ENCODE results near the gene DCAF15.
A peak's percentile ranks its signal among the peaks of the same experiment; 100 is the strongest.
"Not testable (repeated sequence)": the region's sequence is repeated elsewhere in the genome, so short reads cannot be mapped to it uniquely, and the experiment has no call there.

Gene DCAF15

DNA sequence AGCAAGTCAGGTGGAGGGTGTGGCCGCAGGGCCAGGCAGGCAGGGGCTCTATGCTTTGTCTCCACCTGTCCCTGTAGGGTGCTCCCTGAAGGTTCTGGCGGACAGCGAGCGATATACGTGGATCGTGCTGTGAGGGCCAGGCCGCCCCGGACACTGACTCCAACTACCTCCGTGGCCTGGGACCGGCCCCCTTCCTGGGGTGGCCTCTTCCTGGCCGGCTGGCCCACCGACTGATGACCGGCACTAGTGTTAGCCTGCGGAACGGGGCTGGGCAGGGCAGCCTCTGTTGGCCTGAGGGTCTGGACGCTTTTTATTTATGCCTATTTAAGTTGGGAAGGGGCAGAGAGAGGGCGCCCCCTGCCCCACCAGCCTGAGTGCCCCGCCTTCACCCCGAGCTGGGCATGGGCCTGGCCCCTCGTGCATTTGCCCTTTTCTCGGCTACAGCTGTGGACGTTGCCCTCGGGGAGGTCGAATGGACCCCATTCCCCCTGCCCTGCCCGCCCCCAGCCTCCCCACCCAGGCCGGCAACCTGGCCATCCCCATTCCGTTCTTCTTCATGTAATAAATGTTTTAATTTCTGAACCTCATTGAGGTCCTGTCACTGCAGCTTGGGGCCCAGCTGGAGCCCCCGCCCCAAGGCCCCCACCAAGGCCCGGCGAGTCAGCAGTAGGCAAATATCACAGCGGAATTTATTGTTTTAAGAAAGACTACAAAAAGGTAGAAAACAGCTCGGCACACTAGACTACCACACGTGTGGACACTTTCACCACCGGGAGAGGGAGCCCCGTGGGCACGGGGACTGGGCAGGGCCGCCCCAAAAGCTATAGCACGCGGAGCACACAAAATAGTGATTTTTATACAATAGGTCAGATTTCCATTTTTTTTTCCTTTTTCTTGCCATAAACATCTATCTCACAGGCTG lies 8.8 kb downstream of the DCAF15 start:
- no peak for DNase-seq

DNA sequence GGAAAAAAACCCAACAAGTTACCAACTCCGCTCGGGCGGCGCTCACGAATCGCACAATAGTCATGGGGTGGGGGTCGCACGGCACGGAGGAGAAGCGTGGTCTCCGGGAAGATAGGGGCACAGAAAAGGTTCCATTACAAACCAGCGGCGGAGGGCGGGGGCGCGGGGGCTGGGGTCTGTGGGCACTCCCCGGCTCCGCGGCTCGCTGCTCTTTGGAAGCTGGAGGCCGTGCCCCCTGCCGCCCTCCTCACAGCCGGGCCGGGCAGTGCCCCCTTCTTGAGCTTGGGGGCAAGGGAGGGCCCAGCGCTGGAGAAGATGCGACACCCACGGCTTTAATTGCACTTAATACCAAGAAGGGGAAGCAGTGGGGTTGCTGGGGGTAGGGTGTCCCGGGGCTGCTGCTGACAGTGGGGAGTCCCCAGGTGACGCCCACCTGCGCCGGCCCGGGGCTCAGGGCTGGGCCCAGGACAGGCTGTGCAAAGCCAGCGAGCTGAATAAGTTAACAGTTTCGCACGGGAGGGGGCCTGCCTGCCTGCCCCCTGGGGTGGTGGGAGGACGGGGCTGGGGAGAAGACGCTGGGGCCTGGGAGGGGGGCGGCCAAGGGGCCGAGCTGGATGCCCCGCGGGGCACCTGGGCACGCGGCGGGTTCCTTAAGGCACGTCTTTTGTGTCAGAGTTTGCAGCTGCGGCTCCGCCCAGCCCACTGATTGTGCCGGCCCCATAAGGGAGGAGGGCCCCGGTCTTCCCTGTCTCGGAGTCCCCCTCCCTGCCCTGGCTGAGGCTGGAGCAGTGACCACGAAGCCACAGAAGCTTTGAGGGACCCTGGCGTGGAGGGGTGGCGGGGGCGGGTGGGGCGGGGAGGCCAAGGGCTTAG lies 9.8 kb downstream of the DCAF15 start:
- DNase-seq = no peak

DNA sequence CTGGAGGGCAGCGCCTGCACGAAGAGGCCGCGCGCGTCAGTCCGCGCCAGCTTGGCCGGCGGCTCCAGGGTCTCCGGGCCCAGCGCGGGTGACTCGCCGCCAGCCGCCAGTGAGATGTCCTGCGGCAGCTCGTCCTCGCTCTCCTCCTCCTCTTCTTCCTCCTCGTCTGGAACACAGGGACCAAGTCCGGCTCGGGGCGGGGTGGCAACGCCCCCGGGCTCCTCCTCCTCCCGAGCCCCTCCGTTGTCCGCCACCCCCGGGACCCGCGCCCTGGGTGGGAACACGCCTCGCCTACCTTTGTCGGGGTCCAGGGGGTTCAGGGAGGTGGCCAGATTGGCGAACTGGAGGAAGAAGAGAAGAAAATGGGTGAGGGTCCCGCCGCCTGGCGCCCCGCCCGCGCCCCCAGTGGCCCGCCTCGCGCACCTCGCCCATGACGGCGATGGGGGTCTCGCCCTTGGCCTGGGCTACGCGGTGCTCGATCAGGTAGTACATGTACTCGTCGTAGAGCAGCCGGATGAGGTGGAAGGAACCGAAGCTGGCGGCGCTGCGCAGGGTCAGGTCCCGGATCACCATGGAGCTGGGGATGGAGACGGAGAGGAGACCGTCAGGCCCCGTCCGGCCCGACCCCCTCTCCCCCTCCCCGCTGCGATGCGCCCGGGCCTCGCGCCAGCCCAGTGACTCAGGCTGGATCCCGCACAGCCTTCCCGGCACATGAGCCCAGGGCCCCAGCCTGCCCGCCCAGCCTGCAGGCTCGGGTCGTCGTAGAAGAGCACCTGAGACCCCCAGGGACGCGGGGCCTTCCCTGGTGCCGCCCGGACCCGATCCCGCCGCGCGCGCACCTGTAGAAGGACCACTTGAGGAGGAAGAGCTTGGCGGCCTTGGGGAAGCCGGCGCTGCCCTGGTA lies 10.6 kb downstream of the DCAF15 start:
- peak; percentile 60 for DNase-seq

DNA sequence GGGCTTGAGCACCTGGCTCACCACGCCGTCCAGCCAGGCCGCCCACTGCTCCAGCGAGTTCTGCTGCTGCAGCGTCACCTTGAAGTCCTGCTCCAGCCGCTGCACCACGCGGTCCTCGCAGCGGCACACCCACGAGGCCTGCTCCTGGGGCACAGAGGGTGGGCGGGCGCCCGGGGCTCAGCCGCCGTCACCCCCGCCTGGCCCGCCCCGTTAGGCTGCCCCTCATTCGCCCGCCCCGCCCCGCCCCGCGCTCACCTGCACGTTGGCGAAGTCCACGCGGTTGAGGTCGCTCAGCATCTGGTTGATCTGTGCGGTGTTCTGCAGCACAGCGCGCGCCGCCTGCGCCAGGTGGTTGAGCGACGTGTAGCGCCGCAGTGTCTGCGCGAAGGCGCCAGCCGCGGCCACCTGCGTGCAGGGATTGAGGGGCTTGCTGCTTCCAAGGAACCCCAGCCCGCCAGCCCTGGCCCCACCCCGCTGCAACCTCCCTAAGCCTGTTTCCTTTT lies 11.3 kb downstream of the DCAF15 start:
- no peak for DNase-seq

DNA sequence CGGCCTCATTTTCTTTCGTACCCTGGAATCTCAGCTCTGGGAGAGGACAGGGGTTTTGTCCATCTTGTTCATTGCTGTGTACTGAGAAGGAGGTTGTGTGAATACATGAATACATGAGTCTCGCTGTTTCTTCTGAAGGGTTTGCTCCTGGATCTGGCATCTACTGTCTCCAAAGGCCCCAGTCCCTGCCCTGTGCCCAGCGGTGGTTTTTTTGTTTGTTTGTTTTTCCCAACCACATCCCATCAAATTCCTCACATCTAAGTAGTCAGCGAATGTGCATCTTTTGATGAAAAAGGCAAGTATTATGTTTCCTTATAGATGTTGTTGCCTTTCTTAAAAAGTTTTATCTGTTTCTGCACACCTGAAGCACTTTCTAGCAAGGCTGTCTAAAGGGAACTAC lies 12.5 kb downstream of the DCAF15 start:
- DNase-seq = no peak

DNA sequence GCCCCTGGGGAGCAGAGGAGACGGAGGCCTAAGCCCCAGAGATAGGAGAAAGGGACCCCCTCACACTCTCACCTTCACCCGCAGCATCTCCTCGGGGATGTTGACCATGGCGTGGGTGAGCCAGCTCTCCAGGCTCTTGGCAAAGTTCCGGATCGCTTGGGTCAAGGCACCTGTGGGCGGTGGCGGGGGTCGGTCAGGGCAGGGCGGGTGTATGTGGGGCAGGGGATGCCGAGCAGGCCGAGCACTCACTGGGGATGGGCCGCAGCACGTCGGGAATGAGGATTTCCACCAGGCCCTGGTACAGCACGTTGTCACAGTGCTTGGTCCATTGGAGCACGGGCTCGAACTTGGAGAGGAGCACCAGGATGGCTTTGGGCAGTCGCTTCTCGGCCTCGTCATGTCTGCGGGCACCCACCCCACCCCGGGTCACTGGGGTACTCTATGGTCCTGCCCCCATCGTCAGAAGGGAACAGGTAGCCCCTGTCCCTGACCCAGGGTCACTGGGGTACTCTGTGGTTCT lies 13.1 kb downstream of the DCAF15 start:
- DNase-seq = no peak

DNA sequence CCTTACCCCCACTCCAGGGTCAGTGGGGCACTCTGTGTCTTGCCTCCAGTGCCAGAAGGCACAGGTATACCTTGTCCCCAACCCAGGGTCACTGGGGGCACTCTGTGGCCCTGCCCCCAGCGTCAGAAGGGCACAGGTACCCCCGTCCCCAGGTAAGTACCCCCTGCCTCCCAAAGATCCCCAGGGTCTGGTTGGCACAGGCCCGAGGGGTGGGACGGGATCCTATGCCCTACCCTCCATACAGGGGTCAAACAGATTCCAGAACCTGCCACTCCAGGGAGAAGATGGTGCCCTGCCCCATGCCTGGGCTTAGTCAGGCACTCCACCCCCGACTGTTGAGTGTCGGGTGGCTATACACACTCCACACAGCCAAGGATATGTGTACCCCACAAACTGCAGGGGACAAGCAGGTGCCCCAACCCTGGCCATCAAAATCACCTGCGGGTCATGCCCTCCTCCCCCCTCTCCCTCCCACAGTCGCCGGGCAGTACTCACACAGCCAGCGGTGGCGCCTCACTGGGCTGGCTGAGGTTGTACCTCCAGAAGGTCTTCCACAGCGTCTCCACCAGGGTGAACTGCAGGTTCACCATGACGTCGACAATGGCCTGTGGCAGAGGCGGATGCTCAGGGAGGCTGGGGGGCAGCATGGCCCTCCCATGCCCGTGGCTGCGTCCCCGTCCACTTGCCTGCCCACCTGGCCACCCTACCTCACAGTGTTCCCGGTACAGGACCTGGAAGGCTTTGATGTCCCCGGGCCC lies 13.8 kb downstream of the DCAF15 start:
- no peak for DNase-seq

DNA sequence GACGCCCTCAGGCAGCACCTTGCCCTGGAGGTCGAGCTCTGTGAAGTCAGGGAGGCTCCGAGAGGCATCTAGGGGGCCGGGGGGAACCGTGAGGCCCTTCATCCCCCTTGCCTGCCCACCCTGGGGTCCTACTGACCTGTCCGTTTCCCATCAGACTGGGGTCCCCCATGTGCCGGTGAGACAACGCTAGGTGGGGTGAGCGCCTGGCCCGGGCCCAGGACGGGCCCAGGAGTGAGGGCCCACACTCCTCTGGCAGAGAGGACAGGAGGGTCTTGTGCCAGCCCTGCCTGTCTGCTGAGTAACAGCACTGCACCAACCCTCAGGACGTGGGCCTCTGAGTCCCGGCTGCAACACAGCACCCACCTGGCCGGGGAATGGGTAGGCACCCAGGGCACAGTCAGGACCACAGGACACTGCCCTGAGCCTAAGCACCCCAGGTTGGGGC lies 14.4 kb downstream of the DCAF15 start:
- DNase-seq = no peak

DNA sequence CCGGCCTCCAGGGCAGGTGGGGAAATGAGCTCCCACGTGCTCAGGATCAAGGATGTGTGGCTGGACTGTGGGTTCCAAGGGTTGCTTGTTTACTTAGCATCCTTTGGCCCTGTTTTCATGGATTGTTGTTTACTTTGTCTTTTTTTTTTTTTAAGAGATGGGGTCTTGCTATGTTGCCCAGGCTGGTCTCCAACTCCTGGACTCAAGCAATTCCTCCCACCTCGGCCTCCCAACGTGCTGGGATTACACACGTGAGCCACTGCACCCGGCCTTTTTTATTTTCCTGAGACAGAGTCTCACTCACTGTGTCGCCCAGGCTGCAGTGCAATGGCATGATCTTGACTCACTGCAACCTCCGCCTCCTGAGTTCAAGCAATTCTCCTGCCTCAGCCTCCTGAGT lies 14.9 kb downstream of the DCAF15 start:
- DNase-seq = not testable (repeated sequence)

DNA sequence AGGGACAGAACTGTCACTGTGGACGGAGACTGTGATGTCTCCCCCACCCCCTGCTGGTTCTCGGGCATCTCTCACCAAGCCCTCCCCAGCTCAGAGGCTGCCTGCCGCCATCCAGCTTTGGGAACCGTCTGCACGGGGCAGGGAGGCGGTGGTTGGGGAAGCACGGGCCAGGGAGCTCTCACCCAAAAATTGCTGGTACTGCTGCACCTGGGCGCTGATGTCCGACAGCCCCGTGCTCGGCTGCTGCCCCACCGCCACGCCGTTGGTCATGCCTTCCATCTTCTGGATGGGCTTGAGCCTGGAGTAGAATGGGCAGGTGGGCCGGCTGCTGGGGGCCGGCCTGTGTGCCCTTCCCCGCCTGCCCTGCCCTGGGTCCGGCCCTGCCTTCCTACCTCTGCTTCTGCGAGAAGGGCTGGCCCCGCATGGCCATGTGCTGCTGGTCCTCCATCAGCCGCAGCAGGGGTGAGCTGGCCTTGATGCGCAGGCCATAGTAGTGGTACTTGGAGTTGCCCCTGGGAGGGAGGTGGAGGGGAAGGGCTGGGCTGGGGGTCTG lies 16.1 kb downstream of the DCAF15 start:
- DNase-seq = no peak

DNA sequence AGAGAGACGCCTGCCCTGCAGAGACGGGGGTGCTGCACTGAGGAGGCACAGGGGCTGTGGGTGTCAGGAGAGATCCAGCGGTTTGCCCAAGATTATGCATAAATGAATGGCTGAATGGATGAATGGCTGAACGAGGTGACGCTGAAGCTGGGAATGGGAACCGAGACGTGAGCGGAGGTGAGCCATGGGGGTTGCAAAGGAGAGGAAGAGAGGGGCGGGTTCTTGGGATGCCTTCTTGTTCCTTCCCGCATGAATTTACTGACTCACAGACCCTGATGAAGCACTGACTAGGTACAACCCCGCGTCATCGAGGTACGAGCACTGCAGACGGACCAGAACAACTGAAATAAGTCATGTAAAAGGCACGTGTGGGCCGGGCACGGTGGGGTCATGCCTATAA lies 16.7 kb downstream of the DCAF15 start:
- no peak for DNase-seq

DNA sequence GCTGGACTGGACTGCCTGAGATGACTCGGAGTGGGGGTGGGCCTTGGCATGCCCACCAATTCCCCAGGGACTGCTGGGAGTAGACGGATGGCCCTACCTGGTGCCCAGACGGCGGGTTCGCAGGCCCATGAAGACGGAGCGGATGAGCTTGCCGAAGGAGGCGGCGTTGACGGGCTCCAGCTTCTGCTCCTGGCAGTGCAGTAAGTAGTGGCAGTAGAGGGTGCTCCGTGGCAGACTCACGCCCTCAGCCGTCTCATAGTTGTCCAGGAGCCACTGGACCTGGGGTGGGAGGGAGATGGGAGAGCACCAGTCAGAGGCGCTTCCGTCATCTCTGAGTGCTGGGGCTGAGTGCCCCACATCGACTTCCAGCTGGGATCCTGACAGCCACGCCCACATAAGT lies 17.6 kb downstream of the DCAF15 start:
- no peak for DNase-seq

DNA sequence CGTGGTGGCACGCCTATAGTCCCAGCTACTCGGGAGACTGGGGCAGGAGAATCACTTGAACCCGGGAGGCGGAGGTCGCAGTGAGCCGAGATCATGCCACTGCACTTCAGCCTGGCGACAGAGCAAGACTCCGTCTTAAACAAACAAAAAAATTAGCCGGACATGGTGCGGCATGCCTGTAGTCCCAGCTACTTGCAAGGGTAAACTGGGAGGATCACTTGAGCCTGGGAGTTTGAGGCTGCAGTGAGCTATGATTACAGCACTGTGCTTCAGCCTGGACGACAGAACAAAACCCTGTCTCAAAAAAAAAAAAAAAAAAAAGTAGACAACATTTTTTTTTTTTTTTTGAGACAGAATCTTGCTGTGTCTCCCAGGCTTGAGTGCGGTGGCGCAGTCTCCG lies 19.6 kb downstream of the DCAF15 start:
- DNase-seq = not testable (repeated sequence)

DNA sequence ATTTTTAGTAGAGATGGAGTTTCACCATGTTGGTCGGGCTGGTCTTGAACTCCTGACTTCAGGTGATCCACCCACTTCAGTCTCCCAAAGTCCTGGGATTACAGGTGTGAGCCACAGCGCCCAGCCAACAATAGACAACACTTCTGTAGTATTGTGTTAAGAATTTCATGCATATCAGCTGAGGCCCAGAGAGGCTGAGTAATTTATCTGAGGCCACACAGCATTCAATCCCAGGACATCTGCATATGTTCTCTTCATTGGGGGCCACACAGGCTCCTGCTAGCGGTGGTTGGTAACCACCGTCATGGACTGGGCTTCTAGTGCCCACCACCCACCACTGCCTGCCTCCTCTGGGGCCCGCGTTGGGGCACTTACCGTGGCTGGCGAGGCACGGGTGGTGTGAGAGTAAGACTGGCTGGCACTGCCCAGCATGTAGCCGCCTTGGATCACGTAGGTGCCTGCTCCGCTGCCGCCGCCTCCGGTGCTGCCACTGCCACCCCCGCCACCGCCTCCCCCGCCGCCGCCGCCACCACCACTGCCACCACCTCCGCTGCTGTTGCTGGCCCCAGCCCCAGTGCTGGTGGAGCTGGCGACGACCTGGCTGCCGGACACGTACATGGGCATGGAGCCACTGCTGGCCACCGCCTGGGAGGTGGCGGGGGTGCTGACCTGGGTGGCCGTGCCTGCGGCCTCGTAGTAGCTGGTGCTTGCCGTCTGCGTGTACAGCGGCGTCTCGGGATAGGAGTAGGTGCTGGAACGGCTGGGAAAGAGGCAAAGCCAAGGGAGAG lies 20.3 kb downstream of the DCAF15 start:
- no peak for DNase-seq

DNA sequence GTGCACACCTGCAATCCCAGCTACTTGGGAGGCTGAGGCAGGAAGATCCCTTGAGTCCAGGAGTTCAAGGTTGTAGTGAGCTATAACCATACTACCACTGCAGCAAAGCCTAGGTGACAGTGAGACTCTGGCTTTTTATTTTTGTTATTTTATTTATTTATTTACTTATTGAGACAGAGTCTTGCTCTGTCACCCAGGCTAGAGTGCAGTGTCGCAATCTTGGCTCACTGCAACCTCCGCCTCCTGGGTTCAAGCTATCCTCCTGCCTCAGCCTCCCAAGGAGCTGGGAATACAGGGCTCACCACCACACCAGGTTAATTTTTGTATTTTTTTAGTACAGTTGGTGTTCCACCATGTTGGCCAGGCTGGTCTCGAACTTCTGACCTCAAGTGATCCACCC lies 21.2 kb downstream of the DCAF15 start:
- not testable (repeated sequence) for DNase-seq

DNA sequence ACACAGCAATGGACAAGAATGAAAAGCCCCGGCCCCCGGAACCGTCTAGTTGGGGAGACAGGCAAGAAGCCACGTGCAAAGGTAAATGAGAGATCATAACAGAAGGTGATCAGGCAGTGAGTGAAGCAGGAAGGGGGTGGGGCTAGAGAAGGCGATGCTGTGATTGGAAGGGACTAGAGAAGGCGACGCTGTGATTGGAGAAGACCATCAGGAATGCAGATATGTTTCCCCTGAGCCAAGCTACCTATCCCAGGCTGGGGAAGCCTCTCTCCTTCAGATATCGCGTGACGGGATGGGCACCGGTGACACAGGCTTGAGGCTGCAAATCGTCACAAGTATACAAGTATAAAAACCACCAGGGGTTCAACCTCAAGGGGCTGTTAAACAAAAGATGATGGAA lies 21.8 kb downstream of the DCAF15 start:
- DNase-seq = peak; percentile 14

DNA sequence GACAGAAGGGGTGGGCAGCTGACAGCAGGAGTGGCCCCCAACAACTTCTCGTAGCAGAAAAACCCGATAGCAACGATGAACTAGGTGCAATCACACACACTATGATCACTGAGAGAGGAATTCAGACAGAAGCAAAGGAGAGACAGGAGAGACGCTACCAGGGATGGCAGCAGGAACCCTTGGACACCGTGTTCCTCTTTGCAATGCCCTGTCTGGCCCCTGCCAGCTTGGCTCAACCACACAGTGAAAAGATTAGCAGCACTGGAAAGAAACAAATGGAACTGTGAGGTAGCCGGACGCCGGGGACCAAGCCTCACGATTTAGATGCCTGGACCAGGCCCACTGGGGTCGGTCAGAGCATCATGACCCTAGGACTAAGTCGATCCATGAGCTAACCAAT lies 23.6 kb downstream of the DCAF15 start:
- no peak for DNase-seq

DNA sequence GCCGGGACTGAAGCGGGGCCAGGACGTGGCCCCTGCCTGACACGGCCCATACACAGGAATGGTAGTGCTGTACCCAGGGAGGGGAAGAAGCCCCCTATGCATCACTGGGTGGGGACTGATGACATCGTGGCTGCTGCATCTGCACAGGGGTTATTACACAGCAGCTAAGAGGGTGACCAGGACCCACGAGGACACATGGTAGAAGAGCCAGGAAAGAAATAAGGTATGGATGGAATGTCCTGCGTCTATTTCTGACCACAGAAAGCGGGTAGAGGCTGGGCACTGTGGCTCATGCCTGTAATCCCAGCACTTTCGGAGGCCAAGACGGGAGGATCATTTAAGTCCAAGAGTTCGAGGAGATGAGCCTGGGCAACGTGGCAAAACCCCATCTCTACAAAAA lies 24.1 kb downstream of the DCAF15 start:
- DNase-seq = no peak

DNA sequence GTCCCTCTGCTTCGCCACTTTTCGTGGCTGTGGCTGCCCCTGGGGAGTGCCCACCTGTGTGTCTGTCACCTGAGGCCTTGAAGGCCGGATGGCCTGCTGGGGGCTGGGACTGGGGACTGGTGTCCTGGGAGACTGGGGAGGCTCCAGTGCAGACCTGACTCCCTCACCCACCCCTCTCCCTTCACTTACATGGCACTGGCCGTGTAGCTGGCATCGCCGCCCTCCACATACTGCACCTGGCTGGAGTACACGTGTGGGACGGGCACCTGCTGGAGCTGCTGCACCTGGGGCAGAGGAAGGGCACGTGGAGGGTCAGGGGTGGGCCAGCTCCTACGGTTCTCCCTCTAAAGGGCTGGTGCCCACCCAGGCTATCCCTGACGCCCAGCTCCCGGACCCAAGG lies 25.5 kb downstream of the DCAF15 start:
- DNase-seq = no peak
